ENCODE measurements around the gene GRIK4.

GRIK4 gene

DNA sequence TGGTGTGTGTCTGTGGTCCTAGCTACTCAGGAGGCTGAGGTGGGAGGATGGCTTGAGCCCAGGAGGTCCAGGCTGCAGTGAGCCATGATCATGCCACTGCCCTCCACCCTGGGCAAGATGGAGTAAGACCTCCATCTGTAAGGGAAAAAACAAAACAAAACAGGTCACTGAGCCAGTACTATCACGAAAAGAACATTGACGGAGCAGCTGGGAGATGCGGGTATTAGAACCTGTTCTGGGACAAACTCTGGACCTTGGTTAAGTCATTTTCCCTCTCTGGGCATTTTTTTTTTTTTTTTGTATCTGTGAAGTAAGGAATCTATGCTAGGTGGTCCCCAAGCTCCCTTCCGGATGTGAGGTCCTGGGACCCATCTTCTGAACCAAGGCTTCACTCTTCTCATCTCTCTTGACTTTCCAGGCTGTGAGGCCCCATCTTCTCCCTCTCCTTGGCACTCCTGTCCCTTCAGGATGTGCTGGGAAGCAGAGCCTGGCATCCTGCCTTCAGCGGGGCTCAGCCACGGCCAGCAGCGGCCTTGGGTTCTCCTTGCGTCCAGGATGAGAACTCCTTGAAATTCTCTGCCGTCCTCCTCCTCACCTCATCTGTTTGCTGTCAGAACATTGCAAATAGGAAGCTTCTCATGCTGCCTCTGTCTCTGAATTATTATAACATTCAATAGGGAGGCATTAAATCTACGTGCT lies 130.8 kb downstream of the GRIK4 start:
- no peak for DNase-seq (ENCODE audit: low read depth in 2 of 2)

DNA sequence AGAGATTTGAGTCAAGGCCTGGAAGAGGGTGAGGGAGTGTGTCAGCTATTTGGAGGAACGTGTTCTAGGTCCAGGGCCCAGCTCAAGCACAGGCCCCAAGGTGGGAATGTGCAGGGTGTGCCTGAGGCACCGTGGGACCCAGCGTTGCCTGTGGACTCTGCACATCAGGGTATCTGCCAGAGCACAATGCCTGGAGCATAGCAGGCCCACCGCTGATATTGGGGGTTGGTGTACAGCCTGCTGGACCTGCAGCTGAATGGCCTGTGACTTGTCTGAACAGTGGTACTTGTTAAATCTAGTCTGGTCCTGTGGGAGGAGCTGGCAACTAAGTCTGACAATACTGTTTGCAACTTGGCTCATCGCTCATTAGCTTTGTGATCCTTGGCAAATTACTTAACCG lies 131.7 kb downstream of the GRIK4 start:
- no peak for DNase-seq (ENCODE audit: low read depth in 2 of 2)

DNA sequence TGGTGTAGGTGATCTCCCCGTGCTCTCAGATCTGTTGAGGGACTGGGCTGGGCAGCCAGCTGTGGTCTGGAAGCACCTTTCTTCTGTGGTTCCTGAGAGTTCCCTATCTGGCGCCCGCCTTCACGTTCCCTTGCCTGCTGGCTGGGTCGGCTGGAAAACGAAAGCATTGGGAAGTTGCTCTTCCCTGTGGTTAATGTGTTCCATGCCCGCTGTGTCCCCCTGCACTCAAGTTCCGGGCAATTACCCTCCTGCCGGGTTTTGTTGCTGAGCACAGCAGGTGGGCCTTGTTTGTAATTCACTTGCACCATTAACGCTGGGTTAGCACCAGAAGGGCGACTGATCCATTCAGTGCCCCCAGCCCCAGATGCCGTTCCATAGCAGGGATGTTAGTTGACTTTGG lies 134.1 kb downstream of the GRIK4 start:
- no peak for DNase-seq (ENCODE audit: low read depth in 2 of 2)

DNA sequence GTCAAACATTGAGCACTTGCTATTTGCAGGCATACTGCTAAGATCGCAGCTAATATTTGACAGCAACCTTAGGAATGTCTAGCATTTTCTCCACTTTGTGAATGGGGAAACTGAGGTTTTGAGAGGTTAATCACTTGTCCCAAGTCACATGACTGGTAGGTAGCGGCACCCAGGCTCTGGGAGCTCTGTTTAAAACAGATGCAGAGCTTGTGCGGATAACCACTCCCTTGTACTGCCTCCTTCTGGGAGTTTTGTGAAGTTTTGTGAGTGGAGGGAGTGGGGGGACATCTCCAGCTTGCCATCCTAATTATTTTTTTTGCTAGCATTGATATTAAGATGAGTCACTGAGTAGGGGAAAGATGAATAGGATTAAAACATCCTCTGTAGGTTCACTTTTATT lies 134.7 kb downstream of the GRIK4 start:
- no peak for DNase-seq (ENCODE audit: low read depth in 2 of 2)

DNA sequence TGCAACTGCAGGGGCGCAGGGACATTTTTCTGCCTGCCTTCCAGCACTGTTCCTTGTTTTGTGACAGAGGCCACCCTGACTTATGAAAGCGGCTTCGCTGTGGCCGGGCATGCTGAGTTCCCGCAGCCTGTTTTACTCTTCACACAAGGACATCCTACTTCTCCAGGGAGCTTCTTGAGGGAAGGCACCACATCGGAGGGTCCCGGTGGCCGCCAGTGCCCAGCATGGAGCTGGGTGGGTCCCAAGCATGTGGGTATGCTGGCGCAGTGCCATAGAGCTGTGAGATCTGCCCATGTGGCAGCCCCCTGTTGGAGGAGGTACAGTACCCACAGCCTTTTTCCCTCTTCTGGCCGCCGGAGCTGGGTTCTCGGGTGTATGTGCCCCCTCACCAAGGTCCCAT lies 136.1 kb downstream of the GRIK4 start:
- no peak for DNase-seq (ENCODE audit: low read depth in 2 of 2)

DNA sequence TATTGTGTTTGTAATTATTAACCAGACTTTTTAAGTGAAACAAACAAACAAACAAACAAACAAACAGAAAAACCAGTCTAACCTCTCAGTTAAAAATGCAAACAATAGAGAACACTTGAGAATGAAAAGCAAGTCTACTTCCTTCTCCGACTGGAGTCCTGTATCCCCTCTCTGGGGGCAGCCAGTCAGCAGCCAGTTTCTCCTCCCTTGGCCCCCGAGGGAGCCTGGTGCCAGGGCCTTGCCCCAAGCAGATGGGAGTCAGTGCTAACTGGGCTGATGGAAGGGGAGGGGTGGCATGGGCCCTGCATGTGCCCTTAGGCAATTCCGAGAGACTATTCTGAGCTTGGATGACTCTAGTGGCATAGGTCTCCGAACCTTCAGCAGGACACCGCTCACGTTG lies 137.2 kb downstream of the GRIK4 start:
- DNase-seq (ENCODE audit: low read depth in 2 of 2) = no peak

DNA sequence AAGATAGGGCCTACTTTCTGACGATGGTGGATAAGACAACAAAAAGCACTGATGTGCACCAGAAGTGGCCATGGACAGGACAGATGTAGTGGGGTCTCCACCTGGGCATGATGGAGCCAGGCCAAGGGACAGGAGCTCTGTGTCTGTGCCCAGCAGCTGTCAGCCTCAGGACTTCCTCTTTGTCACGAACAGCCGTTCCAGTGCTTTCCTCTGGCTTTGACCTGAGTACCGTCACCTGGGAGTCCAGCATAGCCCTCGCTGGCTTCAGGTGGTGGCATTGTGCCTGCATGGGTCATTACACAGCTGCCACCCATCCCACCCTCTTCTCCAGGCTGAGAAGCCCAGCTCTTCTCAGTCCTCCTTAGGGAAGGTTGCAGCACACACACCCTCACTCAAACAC lies 137.8 kb downstream of the GRIK4 start:
- no peak for DNase-seq (ENCODE audit: low read depth in 2 of 2)

DNA sequence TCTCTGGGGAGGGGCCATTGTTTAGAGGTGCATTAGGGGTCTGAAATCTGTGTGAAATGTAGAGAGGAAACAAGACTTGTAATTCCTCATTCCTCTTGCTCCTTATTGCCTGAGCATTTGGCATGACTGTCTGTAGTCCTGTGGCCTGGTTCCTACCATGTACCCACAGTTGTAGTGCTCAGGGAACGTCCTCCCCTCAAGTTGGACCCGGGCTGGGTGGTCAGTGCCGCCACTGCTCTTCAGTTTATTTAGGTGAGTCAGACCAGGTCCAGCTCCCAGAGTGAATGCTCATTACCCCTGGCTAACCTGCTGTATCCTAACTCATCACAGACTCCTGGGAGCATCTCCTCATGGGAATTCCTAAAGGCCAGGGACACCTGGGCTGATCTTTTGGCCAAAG lies 139.8 kb downstream of the GRIK4 start:
- DNase-seq (ENCODE audit: low read depth in 2 of 2) = no peak

DNA sequence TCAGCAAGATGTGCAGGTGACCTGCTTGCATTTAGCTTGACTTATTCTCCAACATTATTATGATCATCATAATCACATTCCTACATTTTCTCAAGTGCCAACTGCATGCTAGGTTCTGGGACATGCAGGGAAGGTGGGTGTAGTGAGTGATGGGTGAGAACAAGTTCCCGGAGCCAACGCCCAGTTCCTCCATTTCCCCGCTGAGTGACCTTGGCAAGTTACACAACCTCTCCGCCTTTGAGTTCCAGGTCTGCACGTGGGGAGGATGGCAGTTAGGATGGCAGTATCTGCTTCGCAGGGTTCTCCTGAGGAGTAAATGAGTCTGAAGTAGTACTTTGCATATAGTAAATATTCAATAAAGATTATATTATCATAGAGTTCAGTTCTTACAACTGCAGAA lies 140.3 kb downstream of the GRIK4 start:
- DNase-seq (ENCODE audit: low read depth in 2 of 2) = no peak

DNA sequence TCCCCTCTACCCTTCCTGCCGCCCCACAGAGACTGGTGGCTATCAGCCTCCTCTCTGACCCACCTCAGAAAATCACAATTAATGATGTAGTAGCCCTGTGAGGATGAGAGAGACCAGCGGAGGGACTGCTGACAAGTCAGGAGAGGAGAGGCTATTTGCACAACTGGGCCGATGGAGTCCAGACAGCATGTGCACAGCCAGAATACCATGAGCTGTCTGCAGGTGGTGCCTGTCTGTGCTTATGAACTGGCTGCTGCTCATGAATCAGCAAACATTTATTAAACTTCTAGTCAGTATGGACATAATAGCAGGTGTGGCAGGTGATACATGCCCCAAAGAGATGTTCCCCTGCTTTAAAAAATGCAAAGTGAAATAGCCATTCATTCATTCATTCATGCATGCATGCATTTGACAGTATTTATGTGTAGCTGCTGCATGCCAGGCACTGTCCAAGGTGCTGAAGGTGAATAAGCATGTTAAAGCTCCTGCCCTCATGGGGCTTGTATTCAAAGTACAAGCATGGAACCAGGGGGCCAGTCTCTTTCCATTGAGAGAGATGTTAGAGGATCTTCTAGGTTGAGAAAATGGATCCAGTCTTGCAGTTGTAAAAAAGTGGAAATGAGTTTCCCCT lies 141.3 kb downstream of the GRIK4 start:
- no peak for DNase-seq (ENCODE audit: low read depth in 2 of 2)

DNA sequence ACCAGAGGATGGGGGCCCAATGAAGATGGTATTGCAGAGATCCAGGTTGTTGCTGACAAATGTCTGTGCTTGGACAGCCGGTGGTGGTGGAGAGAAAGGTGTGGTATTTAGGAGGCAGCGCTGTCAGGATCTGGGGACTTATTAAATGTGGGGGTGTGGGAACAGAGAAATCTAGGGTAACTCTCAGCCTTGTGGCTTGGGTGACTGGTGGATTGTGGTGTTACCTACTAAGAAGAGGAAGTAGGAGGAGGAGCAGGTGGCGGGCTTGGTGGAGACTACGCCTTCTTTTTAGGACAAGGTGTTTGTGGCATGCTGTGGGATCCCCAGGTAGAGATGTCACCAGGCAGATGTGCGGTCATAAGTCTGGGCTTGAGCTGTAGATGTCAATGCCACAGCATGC lies 144.0 kb downstream of the GRIK4 start:
- DNase-seq (ENCODE audit: low read depth in 2 of 2) = no peak

DNA sequence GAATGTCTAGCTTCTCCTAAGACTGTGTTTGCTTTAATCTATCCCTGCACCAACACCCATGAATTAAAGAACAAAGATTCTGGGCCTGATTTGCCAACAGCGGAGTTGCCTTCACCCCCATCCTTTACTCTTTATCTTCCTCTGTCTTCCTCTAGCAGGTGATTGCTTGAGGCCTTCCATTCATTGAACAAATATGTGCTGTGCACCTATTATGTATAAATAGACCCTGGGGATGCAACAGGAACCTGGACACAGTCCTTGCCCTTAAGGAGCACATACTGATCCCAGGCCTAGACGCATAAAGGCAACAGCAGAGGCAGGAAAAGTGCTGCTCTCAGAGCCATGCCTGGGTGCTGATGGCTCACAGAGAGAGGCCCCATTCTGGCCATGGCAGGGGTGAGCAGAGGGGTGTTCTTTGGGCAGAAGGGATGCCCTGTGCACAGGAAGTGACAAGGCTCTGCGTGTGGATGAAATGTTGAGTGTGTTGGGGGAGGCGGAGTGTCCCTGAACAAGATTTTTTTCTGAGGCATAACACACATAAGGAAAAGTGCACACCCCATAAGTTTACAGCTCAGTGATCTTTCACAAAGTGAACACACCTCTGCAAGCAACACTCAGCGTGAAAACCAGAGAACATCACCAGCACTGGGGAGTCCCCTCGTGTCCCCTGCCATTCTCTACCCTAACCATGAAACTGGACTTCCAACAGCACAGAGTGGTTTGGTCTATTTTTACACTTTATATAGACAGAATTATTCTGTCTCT lies 145.9 kb downstream of the GRIK4 start:
- DNase-seq (ENCODE audit: low read depth in 2 of 2) = no peak

DNA sequence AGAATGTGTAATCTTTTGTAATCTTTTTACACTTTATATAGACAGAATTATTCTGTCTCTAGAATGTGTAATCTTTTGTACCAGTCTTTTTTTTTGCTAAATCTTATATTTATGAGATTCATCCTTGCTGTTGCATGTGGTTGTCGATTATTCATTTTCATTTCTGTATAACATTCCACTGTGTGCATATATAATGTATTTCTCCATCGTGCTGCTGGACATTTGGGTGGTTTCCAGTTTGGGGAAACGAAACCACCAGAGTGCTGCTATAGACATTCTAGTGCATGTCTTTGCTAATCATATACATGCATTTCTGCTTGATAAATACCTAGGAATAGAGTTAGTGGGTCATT lies 146.5 kb downstream of the GRIK4 start:
- no peak for DNase-seq (ENCODE audit: low read depth in 2 of 2)

DNA sequence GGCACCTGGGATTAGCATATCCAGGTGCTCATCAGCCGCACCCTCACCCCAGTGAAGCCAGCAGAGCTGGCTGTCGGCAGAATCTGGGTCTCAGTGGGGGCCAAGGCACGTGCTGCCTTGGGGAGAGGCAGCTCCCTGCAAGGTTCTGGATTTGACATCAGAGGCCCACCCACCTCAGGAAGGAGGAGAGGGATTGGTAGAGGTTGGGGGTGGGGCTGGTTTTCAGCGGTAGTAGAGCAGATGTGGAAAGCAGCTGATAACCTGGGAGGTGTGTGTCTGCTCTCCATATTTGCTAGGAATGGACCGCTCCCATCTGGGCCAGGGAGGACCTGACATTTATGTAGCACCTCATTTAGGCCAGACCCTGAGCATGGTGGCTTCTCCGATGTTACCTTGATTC lies 147.5 kb downstream of the GRIK4 start:
- DNase-seq (ENCODE audit: low read depth in 2 of 2) = no peak

DNA sequence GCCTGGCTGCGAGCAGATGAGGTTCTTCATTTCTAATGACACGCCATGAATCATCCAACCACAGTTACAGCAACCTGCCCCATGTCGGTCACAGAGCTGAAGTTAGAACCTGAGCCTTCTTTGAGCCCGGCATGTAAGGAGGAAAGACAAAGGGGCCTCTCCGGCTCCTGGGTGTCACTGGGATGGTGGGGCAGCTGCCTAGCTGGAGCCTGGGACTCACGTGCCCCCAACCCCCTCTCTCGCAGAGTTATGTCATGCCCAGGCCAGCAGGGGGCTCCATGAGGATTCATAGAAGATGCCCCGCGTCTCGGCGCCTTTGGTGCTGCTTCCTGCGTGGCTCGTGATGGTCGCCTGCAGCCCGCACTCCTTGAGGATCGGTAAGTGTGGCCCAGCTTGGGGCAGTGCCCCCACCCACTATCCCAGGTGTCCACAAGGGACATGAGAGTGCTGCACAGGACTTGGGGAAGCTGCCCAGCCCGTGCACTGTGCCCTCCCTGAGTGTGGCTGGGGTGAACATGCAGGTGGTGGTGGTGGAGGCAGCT lies 148.5 kb downstream of the GRIK4 start:
- DNase-seq (ENCODE audit: low read depth in 2 of 2) = peak in 1 of 2 donors; percentile 20

DNA sequence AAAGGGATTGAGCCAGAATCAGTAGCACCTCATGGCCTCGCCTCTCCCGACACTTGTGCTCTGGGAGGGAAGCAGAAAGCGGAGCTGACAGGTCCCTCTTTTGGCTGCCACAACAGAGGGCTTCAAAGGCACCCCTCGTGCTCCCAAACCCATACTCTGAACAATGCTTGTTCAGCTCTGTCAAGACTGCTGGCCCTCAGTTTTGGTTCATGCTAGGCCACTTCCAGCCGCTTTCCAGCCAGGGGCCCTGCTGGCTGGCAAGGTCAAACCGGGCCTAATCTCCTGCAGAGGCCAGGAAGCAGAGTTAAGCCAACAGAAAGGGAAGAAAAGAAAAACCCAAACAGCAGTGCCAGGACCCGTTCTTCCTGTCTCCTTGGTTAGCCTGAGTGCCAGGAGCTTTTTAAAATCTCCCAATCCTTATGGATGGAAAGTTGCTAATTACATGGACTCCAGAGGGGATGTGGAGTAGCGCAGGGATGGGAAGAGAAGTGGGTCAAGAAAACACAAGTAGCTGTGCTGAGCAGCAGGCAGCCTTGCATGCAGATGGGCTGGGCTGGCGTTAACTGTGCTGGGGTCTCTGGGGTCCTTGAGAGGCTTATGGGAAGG lies 150.6 kb downstream of the GRIK4 start:
- DNase-seq (ENCODE audit: low read depth in 2 of 2) = no peak

DNA sequence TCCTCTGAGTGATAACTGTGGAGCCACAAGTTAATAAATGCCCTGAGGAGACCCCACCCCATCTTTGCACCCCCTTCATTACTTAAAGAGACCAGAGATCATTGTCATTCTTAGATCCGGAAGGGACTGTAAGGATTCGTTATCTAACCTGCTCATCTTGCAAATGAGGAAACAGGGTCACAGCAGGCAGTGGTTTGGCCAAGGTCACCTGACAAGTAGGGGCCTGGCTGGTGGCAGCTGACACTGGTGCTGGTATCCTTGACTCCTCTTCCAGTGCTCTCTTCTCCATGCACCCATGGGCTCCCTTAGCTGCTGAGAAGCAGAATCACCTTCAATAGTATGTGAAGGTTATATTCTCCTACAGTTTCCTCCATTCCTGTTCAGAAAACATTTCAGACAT lies 151.6 kb downstream of the GRIK4 start:
- DNase-seq (ENCODE audit: low read depth in 2 of 2) = no peak

DNA sequence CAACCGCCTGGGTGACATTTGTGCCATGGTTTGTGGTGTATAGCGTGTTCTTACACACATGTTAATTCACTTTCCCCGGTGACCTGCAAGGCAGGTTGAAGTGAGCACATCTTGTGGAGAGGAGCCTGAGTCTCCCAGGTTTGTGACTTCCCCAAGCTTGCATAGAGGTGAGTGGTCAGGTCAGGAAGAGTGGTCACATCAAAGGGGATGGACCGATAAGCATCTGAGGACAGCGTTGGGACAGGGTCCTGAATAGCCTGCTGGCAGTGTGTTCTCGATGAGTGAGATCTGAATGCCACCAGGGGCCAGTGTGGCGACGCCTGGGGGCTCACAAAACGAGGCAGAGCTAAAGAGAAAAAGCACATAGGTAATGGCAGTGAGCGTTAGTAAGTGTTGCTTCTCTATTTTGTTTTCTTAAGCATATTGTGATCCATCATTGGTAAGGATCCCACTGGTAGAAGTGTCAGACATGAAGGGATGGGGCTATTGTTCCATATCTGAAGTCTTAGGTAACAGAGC lies 154.6 kb downstream of the GRIK4 start:
- DNase-seq (ENCODE audit: low read depth in 2 of 2) = no peak

DNA sequence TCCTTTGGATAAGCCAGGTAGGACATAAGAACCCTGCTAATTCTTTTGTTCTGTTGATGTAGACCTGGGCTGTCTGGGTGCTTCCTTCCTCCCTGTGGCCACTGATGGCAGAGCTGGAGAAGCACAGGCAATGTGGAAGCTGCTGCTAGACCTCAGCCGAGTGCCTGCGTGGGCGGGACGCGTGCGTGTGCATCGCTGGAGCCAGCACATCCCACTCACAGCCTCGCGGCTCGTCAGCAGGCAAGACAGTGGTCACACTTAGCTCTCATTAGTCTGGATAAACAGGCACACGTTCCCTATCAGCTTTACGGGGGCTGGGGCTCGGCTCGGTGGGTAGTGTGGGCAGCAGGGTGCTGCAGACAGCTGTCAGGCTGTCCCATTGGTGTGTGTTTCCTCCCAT lies 155.7 kb downstream of the GRIK4 start:
- no peak for DNase-seq (ENCODE audit: low read depth in 2 of 2)

DNA sequence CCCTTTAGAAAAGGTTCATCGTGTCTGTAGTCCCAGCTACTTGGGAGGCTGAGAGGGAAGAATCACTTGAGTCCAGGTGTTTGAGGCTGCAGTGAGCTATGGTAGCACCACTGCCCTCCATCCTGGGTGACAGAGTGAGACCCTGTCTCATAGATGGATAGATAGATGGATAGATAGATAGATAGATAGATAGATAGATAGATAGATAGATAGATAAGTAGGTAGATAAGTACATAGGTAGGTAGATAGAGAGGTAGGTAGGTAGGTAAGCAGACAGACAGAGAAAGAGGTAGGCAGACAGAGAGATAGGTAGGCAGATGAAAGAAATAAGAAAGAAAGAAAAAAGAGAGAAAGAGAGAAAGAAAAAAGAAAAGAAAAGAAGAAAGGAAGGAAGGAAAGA lies 156.4 kb downstream of the GRIK4 start:
- DNase-seq (ENCODE audit: low read depth in 2 of 2) = no peak

DNA sequence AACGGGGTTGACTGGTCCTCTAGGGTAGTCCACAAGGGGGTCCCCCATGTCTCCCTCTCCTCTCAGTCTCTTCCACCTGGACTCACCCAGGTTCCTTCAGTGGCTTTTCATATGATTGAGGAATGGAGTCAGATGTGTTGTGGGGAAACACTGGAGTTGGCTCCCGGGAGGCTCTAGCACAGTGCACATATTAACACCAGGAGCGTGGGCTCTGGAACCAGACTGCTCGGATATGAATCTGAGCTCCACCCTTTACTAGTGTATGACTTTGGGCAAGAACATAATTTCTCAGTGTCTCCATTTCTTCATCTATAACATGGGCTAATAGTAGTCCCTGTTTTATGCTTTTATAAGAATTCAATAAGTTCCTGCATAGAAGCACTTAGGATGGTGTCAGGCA lies 157.0 kb downstream of the GRIK4 start:
- no peak for DNase-seq (ENCODE audit: low read depth in 2 of 2)

DNA sequence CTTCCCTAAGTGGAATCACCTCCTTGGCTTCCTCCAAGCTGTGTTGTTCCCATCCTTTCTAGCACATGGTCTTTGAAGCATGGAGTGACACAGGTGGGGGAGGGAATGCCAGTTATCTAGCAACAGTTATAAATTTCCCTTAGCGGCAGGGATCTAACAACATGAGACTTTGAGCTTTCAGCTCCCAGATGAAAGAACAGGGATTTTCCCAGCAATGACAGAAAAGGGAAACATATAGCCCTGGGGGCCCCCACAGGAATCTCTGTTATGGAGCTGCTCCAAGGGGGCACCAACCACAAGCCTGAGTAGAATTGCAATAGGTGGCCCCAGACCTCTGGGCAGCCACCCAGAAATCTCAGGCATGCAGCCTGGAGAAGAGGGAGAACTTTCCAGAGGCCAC lies 163.0 kb downstream of the GRIK4 start:
- no peak for DNase-seq (ENCODE audit: low read depth in 2 of 2)

Data from stimulated activated CD8-positive, alpha-beta memory T cell treated with anti-CD3 and anti-CD28 coated beads, Interleukin-2, amount 100 ng/mL, for 48 hours (primary cell).